VCaP (cell line): Measurements from ENCODE around the gene TMEM63B.

Experiments
- H3K27ac ChIP-seq: fragments of 450-650 bp; 2 replicates; pipeline ENCODE4 v1.5.1; 2017
- CTCF ChIP-seq: fragments of 450-650 bp; conservative IDR thresholded peaks from 2 replicates; pipeline ENCODE4 v1.5.1; 2017; ENCODE audit warnings: mild to moderate bottlenecking, moderate library complexity

Gene TMEM63B

GRCh38 chr6:44198684-44199083, 71.3 kb downstream of the TMEM63B start:
- no peak overlapping the region for H3K27ac ChIP-seq
- no peak for TF ChIP-seq CTCF

DNA sequence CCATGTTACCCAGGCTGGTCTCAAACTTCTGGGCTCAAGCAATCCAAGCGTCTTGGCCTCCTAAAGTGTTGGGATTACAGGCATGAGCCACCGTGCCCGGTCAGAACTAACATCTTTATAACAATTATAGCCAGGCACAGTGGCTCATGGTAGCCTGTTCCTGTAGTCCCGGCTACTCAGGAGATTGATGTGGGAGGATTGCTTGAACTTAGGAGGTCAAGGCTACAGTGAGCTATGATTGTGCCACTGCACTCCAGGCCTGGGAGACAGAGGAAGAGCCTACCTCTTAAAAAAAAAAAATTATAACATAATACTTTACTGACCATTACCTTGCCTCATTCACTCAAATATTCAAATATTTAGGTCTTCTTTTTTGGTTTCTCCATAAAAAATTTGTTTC, 72.5 kb downstream of the TMEM63B start:
- H3K27ac ChIP-seq, result no peak overlapping the region
- no peak for TF ChIP-seq CTCF

GRCh38 chr6:44201200-44201599, 73.8 kb downstream of the TMEM63B start:
- H3K27ac ChIP-seq, result no peak overlapping the region
- no peak for TF ChIP-seq CTCF

- TF ChIP-seq CTCF, result no peak
- H3K27ac ChIP-seq, result no peak overlapping the region
These were observed 74.4 kb downstream of the TMEM63B start for GRCh38 chr6:44201638-44202303.

DNA sequence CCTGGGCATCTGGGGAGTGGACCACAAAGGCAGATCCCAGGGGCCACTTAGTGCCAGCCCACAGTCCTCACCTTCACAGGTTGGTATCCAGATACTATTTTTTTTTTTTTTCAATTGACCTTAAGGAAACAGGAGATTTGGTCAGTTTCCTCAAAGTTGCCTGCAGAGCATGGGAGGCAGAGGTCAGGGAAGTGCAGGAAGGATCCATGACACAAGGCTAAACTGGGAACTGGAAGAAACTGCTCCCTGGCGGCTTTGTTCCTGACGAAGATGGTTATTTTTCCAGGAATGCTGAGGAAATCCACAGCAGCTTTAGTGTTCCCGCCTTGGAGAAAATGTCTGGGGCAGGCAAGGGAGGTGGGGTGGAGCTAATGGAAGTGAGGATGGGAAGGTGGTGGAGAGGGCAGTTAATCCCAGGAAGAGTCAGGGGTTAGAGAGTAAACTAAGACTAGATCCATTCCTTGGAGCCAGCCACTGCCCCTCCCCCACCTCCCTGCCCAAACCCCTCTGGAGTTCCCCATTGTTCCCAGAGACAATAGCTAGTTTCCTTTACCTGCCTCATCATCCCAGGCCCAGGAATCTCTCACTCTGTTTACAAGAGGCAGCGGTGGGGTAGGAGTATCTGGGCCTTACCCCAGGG, 75.1 kb downstream of the TMEM63B start:
- no peak for TF ChIP-seq CTCF
- H3K27ac ChIP-seq, result no peak overlapping the region

DNA sequence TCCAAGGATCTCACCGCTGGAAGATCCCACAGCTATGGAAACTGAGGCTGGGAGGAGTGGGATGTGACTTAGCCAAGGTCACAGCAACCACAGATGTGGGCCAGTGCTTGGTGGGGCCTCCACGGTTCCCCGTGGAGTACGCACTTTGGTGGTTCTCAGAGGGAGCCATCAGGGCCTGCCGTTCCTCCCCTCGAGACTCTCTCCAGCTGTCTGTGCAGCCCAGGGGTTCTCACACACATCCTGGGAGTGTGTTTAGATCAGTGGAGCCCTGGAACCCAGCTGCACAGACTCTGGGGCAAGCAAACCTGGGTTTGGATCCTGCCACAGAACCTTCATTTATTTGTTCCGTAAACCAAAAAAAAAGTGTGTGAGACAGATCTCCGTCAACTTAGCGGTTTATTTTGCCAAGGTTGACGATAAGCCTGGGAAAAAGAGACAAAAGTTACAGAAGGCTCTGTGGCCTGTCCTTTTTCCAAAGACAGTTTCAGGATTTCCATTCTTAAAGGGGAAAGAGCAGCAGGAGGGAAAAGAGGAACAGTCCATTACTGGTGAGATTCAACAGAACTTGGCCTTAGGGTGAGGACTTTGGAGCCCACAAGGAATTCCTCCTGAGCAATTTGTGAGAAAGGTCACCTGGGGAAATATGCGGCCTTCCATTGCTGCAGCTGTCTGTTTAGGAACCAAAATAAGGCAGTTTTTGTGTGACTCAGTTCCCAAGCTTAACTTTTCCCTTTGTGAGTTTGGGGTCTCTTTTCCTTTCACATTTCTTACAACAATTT, 75.8 kb downstream of the TMEM63B start:
- no peak for TF ChIP-seq CTCF
- H3K27ac ChIP-seq, result no peak overlapping the region

GRCh38 chr6:44203955-44204354, 76.6 kb downstream of the TMEM63B start:
- H3K27ac ChIP-seq, result no peak overlapping the region
- TF ChIP-seq CTCF, result no peak
